IMR-90 (cell line): ENCODE results near the gene LINS1. TPM values are rescaled to one million over a fixed set of nuclear protein-coding genes. Genes with fewer than 3 reads are reported as not detected.

Source experiments
- ATAC-seq: fragments of 200-7000 bp; cut with Tn5 transposase; 2 replicates; pipeline ENCODE4 v1.9.1; 2020; ENCODE audit warnings: low read depth, mild to moderate bottlenecking, moderate library complexity
- BruUV-seq: library from RNA; stranded (reverse); fragments of 400-500 nt; replicated peaks from 2 replicates; lab custom pipeline; 2021; lab: Mats Ljungman, UMichigan
- CTCF ChIA-PET: fragments of 300-600 bp; formaldehyde crosslinking; extraction: SDS; loops from one replicate; lab custom pipeline; 2021; ENCODE audit warnings: antibody characterized with exemption; lab: Yijun Ruan, JAX
- POLR2A ChIA-PET: fragments of 300-600 bp; sonication (Branson Sonifier 250); formaldehyde crosslinking; loops from one replicate; lab custom pipeline; 2022; ENCODE audit warnings: antibody characterized with exemption; ENCODE audit not compliant: unreplicated experiment; lab: Charles Lee
- DNase-seq: peaks from one replicate; pipeline ENCODE4 v3.0.0; 2013
- H2AFZ ChIP-seq: replicated peaks from 2 replicates; pipeline ENCODE3; 2013; ENCODE audit warnings: low read length, mild to moderate bottlenecking; ENCODE audit not compliant: poor library complexity
- H2AK5ac ChIP-seq: 2 replicates; pipeline ENCODE4 v1.6.1; 2013; ENCODE audit warnings: low read depth, low read length, inconsistent platforms
- H2AK9ac ChIP-seq: replicated peaks from 2 replicates; pipeline ENCODE3; 2013; ENCODE audit warnings: mild to moderate bottlenecking, low read depth, low read length, moderate library complexity; ENCODE audit not compliant: poor library complexity
- H2BK120ac ChIP-seq: 2 replicates; pipeline ENCODE4 v1.6.1; 2013; ENCODE audit warnings: low read depth, low read length, inconsistent platforms
- H2BK15ac ChIP-seq: 3 replicates; pipeline ENCODE4 v1.6.1; 2013; ENCODE audit warnings: low read depth, low read length, inconsistent platforms
- H2BK20ac ChIP-seq: 2 replicates; pipeline ENCODE4 v1.6.1; 2013; ENCODE audit warnings: low read depth, mild to moderate bottlenecking, inconsistent platforms, low read length, moderate library complexity
- H2BK5ac ChIP-seq: 2 replicates; pipeline ENCODE4 v1.6.1; 2013; ENCODE audit warnings: mild to moderate bottlenecking, low read depth, low read length, inconsistent platforms; ENCODE audit not compliant: poor library complexity, severe bottlenecking
- H3K14ac ChIP-seq: replicated peaks from 2 replicates; pipeline ENCODE4 v1.6.1; 2013; ENCODE audit warnings: low read depth, low read length, inconsistent platforms
- H3K18ac ChIP-seq: 2 replicates; pipeline ENCODE4 v1.6.1; 2013; ENCODE audit warnings: low read depth, low read length, control low read depth
- H3K23ac ChIP-seq: 2 replicates; pipeline ENCODE4 v1.6.1; 2013; ENCODE audit warnings: low read depth, low read length, inconsistent platforms
- H3K27ac ChIP-seq: 2 replicates; pipeline ENCODE4 v1.5.1; 2013; ENCODE audit warnings: mild to moderate bottlenecking, control low read depth, low read length; ENCODE audit not compliant: insufficient read depth
- H3K27me3 ChIP-seq: 2 replicates; pipeline ENCODE4 v1.6.1; 2013; ENCODE audit warnings: low read length; ENCODE audit not compliant: control insufficient read depth, insufficient read depth
- H3K36me3 ChIP-seq: 2 replicates; pipeline ENCODE4 v1.6.1; 2013; ENCODE audit warnings: low read length, mixed read lengths; ENCODE audit not compliant: control insufficient read depth, insufficient read depth
- H3K4ac ChIP-seq: 2 replicates; pipeline ENCODE4 v1.6.1; 2013; ENCODE audit warnings: low read depth, low read length, inconsistent platforms
- H3K4me1 ChIP-seq: 2 replicates; pipeline ENCODE4 v1.6.1; 2013; ENCODE audit warnings: low read length, mixed read lengths; ENCODE audit not compliant: control insufficient read depth, insufficient read depth
- H3K4me2 ChIP-seq: 2 replicates; pipeline ENCODE4 v1.6.1; 2013; ENCODE audit warnings: low read depth, mild to moderate bottlenecking, control low read depth, low read length, moderate library complexity
- H3K4me3 ChIP-seq: 2 replicates; pipeline ENCODE4 v1.5.1; 2013; ENCODE audit warnings: low read depth, mild to moderate bottlenecking, control low read depth, low read length, moderate library complexity; ENCODE audit not compliant: insufficient read depth
- H3K56ac ChIP-seq: 2 replicates; pipeline ENCODE4 v1.6.1; 2013; ENCODE audit warnings: low read length, inconsistent platforms; ENCODE audit not compliant: insufficient read depth; ENCODE audit errors: extremely low read depth
- H3K79me1 ChIP-seq, 2 experiments: 2 replicates each; pipeline ENCODE4 v1.6.1; 2013; ENCODE audit warnings: low read length in 2 of 2, inconsistent platforms in 1 of 2, low read depth in 1 of 2
- H3K9ac ChIP-seq: 2 replicates; pipeline ENCODE4 v1.6.1; 2013; ENCODE audit warnings: low read depth, low read length, control low read depth
- H3K9me1 ChIP-seq: 2 replicates; pipeline ENCODE4 v1.6.1; 2013; ENCODE audit warnings: low read length, inconsistent platforms; ENCODE audit not compliant: insufficient read depth
- H3K9me3 ChIP-seq: 2 replicates; pipeline ENCODE4 v1.6.1; 2013; ENCODE audit warnings: low read length; ENCODE audit not compliant: control insufficient read depth, insufficient read depth
- H4K20me1 ChIP-seq: 2 replicates; pipeline ENCODE4 v1.6.1; 2013; ENCODE audit warnings: low read length, inconsistent platforms; ENCODE audit not compliant: insufficient read depth
- H4K5ac ChIP-seq: 2 replicates; pipeline ENCODE4 v1.6.1; 2013; ENCODE audit warnings: mild to moderate bottlenecking, low read depth, low read length, control low read depth
- H4K8ac ChIP-seq, 2 experiments: 2 replicates each; pipeline ENCODE4 v1.6.1; 2013; ENCODE audit warnings: low read depth in 2 of 2, low read length in 2 of 2, control low read depth in 1 of 2, inconsistent platforms in 1 of 2
- H4K91ac ChIP-seq: 2 replicates; pipeline ENCODE4 v1.6.1; 2013; ENCODE audit warnings: low read depth, low read length, inconsistent platforms; ENCODE audit not compliant: insufficient read depth
- CTCF ChIP-seq: conservative IDR thresholded peaks from 2 replicates; pipeline ENCODE4 v1.5.1; 2012; ENCODE audit warnings: mild to moderate bottlenecking, low read depth, low read length, improper control_type of control experiment
- ELK1 ChIP-seq: fragments of 150-350 bp; IDR thresholded peaks from 2 replicates; pipeline ENCODE4 v1.6.1; 2016; ENCODE audit warnings: low read depth, mild to moderate bottlenecking, low read length, moderate library complexity, borderline replicate concordance
- POLR2A ChIP-seq: IDR thresholded peaks from 2 replicates; pipeline ENCODE4 v1.6.1; 2012; ENCODE audit warnings: mild to moderate bottlenecking, low read depth, low read length
- RAD21 ChIP-seq: IDR thresholded peaks from 2 replicates; pipeline ENCODE4 v1.6.1; 2012; ENCODE audit warnings: low read length, improper control_type of control experiment
- SMC3 ChIP-seq: fragments of 150-350 bp; IDR thresholded peaks from 2 replicates; pipeline ENCODE4 v1.6.1; 2016; ENCODE audit warnings: low read depth, mild to moderate bottlenecking, antibody characterized with exemption, low read length, moderate library complexity
- WGBS, 2 experiments: methylation state at CpG; one replicate each; pipeline versions ENCODE4 v1.1.5 to v1.1.7; 2013; ENCODE audit warnings: missing lambda C conversion rate in 2 of 2; ENCODE audit not compliant: insufficient read length in 1 of 2; ENCODE audit errors: extremely low coverage in 2 of 2; 5-methylcytosine and 5-hydroxymethylcytosine counted together
- dilution Hi-C: fragments of 300-500 bp; cut with HindIII; formaldehyde crosslinking; loops from one replicate; pipeline ENCODE4 v1.14.3; 2018; ENCODE audit warnings: low sequenced_read_pairs; ENCODE audit not compliant: unreplicated experiment
- in situ Hi-C: fragments of 300-500 bp; cut with MboI; formaldehyde crosslinking; loops from 3 replicates; pipeline ENCODE4 v1.14.3; 2019; ENCODE audit warnings: low sequenced_read_pairs, inconsistent platforms, mixed read lengths
- intact Hi-C: fragments of 100-400 bp; cut with micrococcal nuclease; formaldehyde crosslinking; loops from 2 replicates; pipeline ENCODE4 v1.10.0; 2022
- polyA plus RNA-seq, 3 experiments: library from polyadenylated mRNA; depleted of rRNA; stranded (reverse); fragments of >200 nt; gene quantifications; 2 replicates each; pipeline ENCODE4 v1.2.3, GENCODE V29; 2012; ENCODE audit warnings: low replicate concordance in 1 of 3
- total RNA-seq: library from RNA; depleted of rRNA; stranded (reverse); fragments of >200 nt; gene quantifications from 2 replicates; pipeline ENCODE4 v1.2.3, GENCODE V29; 2012

The LINS1 gene
- total and polyA plus RNA-seq, 2 of the 4 experiments (the other 2 are of a cell fraction): 6.9 to 10.6 TPM

- Histone ChIP-seq H4K8ac (no peak overlapping the region), H3K23ac (no peak overlapping the region), H3K9me1 (no peaks in the 10 kb centered on the region), H2AFZ (no peak overlapping the region), H3K9ac (no peak overlapping the region), H3K18ac (no peak overlapping the region), H3K4ac (no peak overlapping the region), H2AK9ac (no peak overlapping the region), H4K5ac (no peak overlapping the region), H3K36me3 (peaks cover 18% of the 10 kb centered on the region), H2BK120ac (no peak overlapping the region), H3K4me3 (no peak overlapping the region), H3K4me2 (no peak overlapping the region), H2BK15ac (no peak overlapping the region), H4K91ac (no peak overlapping the region), H3K9me3 (no peaks in the 10 kb centered on the region), H3K14ac (no peak overlapping the region), H3K27ac (no peak overlapping the region), H3K27me3 (no peaks in the 10 kb centered on the region), H3K79me1 (peaks cover 12 to 25% of the 10 kb centered on the region in 2 experiments), H2BK5ac (no peak overlapping the region), H3K56ac (no peak overlapping the region), H2BK20ac (no peak overlapping the region), H3K4me1 (no peaks in the 10 kb centered on the region), H2AK5ac (no peak overlapping the region), H4K20me1 (0 out of 2 replicates have a peak, but pooled peaks cover 2% of the 10 kb centered on the region)
- dilution Hi-C loops (loop anchor here (25.0 kb wide), 1 partner anchor 384 kb away; no protein-coding TSS in a partner anchor), in situ Hi-C loops (no loop called here), intact Hi-C loops (loop anchor here (1.0 to 5.0 kb wide), 4 partner anchors 245 to 629 kb away; no protein-coding TSS in a partner anchor)
- ChIA-PET CTCF (interaction anchor here (0.9 kb wide), 1 partner anchor 9 kb away, joined by 4 read pairs; no protein-coding TSS in a partner anchor), POLR2A (no interaction called here)
- ATAC-seq (peak; percentile 98), DNase-seq (peak; percentile 82)
- 0 out of 2 replicates have a peak, but pooled peaks have one; percentile 23 for TF ChIP-seq POLR2A
- no peak for TF ChIP-seq ELK1
- peak; percentile 86 for TF ChIP-seq CTCF
- TF ChIP-seq RAD21: peak; percentile 86
- peak; percentile 91 for TF ChIP-seq SMC3
- no CpG with 5 or more reads among the region's 6 CpGs for WGBS, 2 experiments
- BruUV-seq: no TSS peak
Measured at GRCh38 chr15:100627789-100628395, 25.9 kb upstream of the LINS1 start.
